ENCODE measurements around the gene ZG16B.

GRCh38 chr16:2820836-2821486 lies 9.1 kb upstream of the ZG16B start:
- TF ChIP-seq CTCF (IDR thresholded peaks at IDR 0.05), result no peak
- TF ChIP-seq POLR2A (IDR thresholded peaks at IDR 0.05), result no peak
